A549 (cell line): ENCODE data around the gene OR5A1. TPM values are rescaled to one million over a fixed set of nuclear protein-coding genes. Genes with fewer than 3 reads are reported as not detected.

Experiments used
- ATAC-seq, 2 experiments: fragments of 200-7000 bp in 1 of 2; fragments of >200 bp in 1 of 2; cut with Nextera tagmentation in 1 of 2; cut with Tn5 transposase in 1 of 2; 3 replicates each; pipeline versions ENCODE4 v1.8.0 to v1.9.1; 2018 to 2020; ENCODE audit warnings: mild to moderate bottlenecking in 1 of 2, moderate library complexity in 1 of 2
- CTCF ChIA-PET: fragments of 300-600 bp; sonication (Branson Sonifier 250); formaldehyde crosslinking; extraction: SDS; loops from one replicate; lab custom pipeline; 2021; ENCODE audit warnings: antibody characterized with exemption, inconsistent platforms; lab: Yijun Ruan, JAX
- POLR2A ChIA-PET: fragments of 350-600 bp; formaldehyde crosslinking; extraction: SDS; loops from one replicate; lab custom pipeline; 2021; ENCODE audit warnings: antibody characterized with exemption, inconsistent platforms; lab: Yijun Ruan, JAX
- DNase-seq, 2 experiments: peaks; one replicate each; pipeline versions ENCODE4 v3.0.0 to v3.0.0-alpha.2; 2011 to 2016; ENCODE audit warnings: low read depth in 1 of 2, low spot score in 1 of 2
- FAIRE-seq: peaks from 2 replicates; lab custom pipeline; 2011; peaks lifted over from hg19 to GRCh38; lab: Jason Lieb, UNC
- H3K27ac ChIP-seq, 2 experiments: fragments of >200 bp; sonication (Bioruptor Twin); formaldehyde crosslinking; 3 replicates each; pipeline ENCODE4 v1.5.1; 2016 to 2017
- H3K4me1 ChIP-seq: fragments of >200 bp; sonication (Bioruptor Twin); formaldehyde crosslinking; 3 replicates; pipeline ENCODE4 v1.6.1; 2016
- H3K4me2 ChIP-seq: fragments of >200 bp; sonication (Bioruptor Twin); formaldehyde crosslinking; 3 replicates; pipeline ENCODE4 v1.6.1; 2016
- H3K4me3 ChIP-seq: fragments of >200 bp; sonication (Bioruptor Twin); formaldehyde crosslinking; 3 replicates; pipeline ENCODE4 v1.5.1; 2016
- H3K9me3 ChIP-seq: fragments of >200 bp; sonication (Bioruptor Twin); formaldehyde crosslinking; 3 replicates; pipeline ENCODE4 v1.6.1; 2016
- CHD2 ChIP-seq: fragments of 150-350 bp; IDR thresholded peaks from 2 replicates; pipeline ENCODE4 v1.6.1; 2014; ENCODE audit warnings: low read length; ENCODE audit not compliant: partially characterized antibody
- ESRRA ChIP-seq: fragments of 150-350 bp; IDR thresholded peaks from 2 replicates; pipeline ENCODE4 v1.6.1; 2014; ENCODE audit warnings: mild to moderate bottlenecking, low read length, borderline replicate concordance
- FOSB ChIP-seq: fragments of 250-450 bp; sonication (Bioruptor Pico); IDR thresholded peaks from 2 replicates; pipeline ENCODE4 v1.5.0; 2020; ENCODE audit warnings: mild to moderate bottlenecking, moderate library complexity
- FOSL2 ChIP-seq, 2 experiments: fragments of 450-650 bp in 1 of 2; fragments of >200 bp in 1 of 2; sonication (Bioruptor Twin) in 1 of 2; formaldehyde crosslinking; IDR thresholded peaks; 2 replicates each; pipeline versions ENCODE4 v1.5.0 to v1.6.1; 2016 to 2020; ENCODE audit warnings: mild to moderate bottlenecking in 1 of 2, moderate library complexity in 1 of 2
- GATA3 ChIP-seq: IDR thresholded peaks from 2 replicates; pipeline ENCODE4 v1.6.1; 2012; ENCODE audit warnings: borderline replicate concordance
- HOXB5 ChIP-seq: fragments of 250-450 bp; sonication (Bioruptor Pico); IDR thresholded peaks from 2 replicates; pipeline ENCODE4 v1.5.0; 2020; ENCODE audit warnings: mild to moderate bottlenecking, moderate library complexity
- JUNB ChIP-seq: fragments of >200 bp; sonication (Bioruptor Twin); formaldehyde crosslinking; IDR thresholded peaks from 2 replicates; pipeline ENCODE4 v1.6.1; 2016
- KDM5A ChIP-seq: fragments of 200-600 bp; sonication (generic); IDR thresholded peaks from 2 replicates; pipeline ENCODE4 v1.6.1; 2016; ENCODE audit warnings: antibody characterized with exemption, mild to moderate bottlenecking
- MYC ChIP-seq: IDR thresholded peaks from 2 replicates; pipeline ENCODE4 v1.6.1; 2012; ENCODE audit warnings: mild to moderate bottlenecking, inconsistent platforms, low read length, improper control_type of control experiment, borderline replicate concordance
- PHF8 ChIP-seq: fragments of 200-600 bp; sonication (generic); IDR thresholded peaks from 2 replicates; pipeline ENCODE4 v1.6.1; 2016; ENCODE audit warnings: low read depth, mild to moderate bottlenecking, antibody characterized with exemption, moderate library complexity, borderline replicate concordance
- POLR2AphosphoS2 ChIP-seq: conservative IDR thresholded peaks from 2 replicates; pipeline ENCODE4 v1.6.1; 2012; ENCODE audit warnings: low read length, improper control_type of control experiment, inconsistent platforms
- RAD21 ChIP-seq, 2 experiments: fragments of >200 bp in 1 of 2; sonication (Bioruptor Twin) in 1 of 2; formaldehyde crosslinking in 1 of 2; IDR thresholded peaks in 1 of 2; conservative IDR thresholded peaks in 1 of 2; 2 replicates in 1 of 2; 3 replicates in 1 of 2; pipeline ENCODE4 v1.6.1; 2012 to 2018; ENCODE audit warnings: inconsistent platforms in 1 of 2
- SMC3 ChIP-seq: fragments of >200 bp; sonication (Bioruptor Twin); formaldehyde crosslinking; IDR thresholded peaks from 3 replicates; pipeline ENCODE4 v1.6.1; 2018; ENCODE audit warnings: inconsistent platforms
- WGBS: methylation state at CpG from one replicate; pipeline ENCODE4 v1.1.6; 2017; ENCODE audit errors: missing lambda C conversion rate; 5-methylcytosine and 5-hydroxymethylcytosine counted together
- polyA plus RNA-seq, 4 experiments: library from polyadenylated mRNA; depleted of rRNA in 3 of 4; stranded (reverse); fragments of >200 nt; fragmentation: RNase III in 1 of 4; extraction: RNeasy Plus Mini Kit Qiagen cat#74134 plus additional on column Dnase treatment in 1 of 4; gene quantifications; 2 replicates in 3 of 4; 3 replicates in 1 of 4; pipeline ENCODE4 v1.2.3, GENCODE V29; 2011 to 2017
- TF ChIP-seq, protein P1 (sequence below): fragments of >200 bp; sonication (Bioruptor Twin); formaldehyde crosslinking; IDR thresholded peaks from 3 replicates; pipeline ENCODE4 v1.5.1; 2016
- TF ChIP-seq, protein P2 (sequence below): fragments of 250-450 bp; sonication (Bioruptor Pico); IDR thresholded peaks from 2 replicates; pipeline ENCODE4 v1.5.0; 2020; ENCODE audit warnings: low read depth, mild to moderate bottlenecking, moderate library complexity
- TF ChIP-seq, protein P3 (sequence below): fragments of >200 bp; sonication (Bioruptor Twin); formaldehyde crosslinking; IDR thresholded peaks from 2 replicates; pipeline ENCODE4 v1.6.1; 2016
- TF ChIP-seq, protein P4 (sequence below): IDR thresholded peaks from 2 replicates; pipeline ENCODE4 v1.6.1; 2012; ENCODE audit warnings: low read depth, borderline replicate concordance
- TF ChIP-seq, protein P5 (sequence below): fragments of 150-350 bp; IDR thresholded peaks from 2 replicates; pipeline ENCODE4 v1.6.1; 2014; ENCODE audit warnings: low read depth, mild to moderate bottlenecking, low read length
- TF ChIP-seq, protein P6 (sequence below): fragments of 450-650 bp; IDR thresholded peaks from 2 replicates; pipeline ENCODE4 v1.6.1; 2014; ENCODE audit warnings: antibody characterized with exemption
- TF ChIP-seq, protein P7 (sequence below): IDR thresholded peaks from 2 replicates; pipeline ENCODE4 v1.6.1; 2012

Gene OR5A1
- polyA plus RNA-seq, 2 of the 4 experiments (the other 2 are of a cell fraction): not detected

DNA sequence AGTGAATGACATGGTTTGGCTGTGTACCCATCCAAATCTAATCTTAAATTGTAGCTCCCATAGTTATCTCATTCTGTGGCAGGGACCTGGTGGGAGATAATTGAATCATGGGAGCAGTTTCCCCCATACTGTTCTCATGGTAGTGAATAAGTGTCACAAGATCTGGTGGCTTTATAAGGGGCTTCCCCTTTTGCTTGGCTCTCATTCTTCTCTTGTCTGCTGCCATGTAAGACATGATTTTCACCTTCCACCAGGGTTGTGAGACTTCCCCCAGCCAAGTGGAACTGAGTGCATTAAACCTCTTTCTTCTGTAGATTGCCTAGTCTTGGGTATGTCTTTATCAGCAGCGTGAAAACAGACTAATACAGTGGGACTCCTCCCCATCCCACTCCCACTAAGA, 21.2 kb upstream of the OR5A1 start:
- no peak for DNase-seq
- no peaks in the 10 kb centered on the region for H3K4me1 ChIP-seq
- no peak overlapping the region for H3K27ac ChIP-seq
- CTCF ChIA-PET: no interaction called here
- H3K4me3 ChIP-seq: no peak overlapping the region
- no peaks in the 10 kb centered on the region for H3K9me3 ChIP-seq
- no peak overlapping the region for H3K4me2 ChIP-seq
- 17% methylated on average over 1 of the region's 1 CpG for WGBS
- no peak for FAIRE-seq
- TF ChIP-seq CHD2: no peak
- no peak for TF ChIP-seq SMC3
- no peak for TF ChIP-seq PHF8
- TF ChIP-seq, protein P1, sequence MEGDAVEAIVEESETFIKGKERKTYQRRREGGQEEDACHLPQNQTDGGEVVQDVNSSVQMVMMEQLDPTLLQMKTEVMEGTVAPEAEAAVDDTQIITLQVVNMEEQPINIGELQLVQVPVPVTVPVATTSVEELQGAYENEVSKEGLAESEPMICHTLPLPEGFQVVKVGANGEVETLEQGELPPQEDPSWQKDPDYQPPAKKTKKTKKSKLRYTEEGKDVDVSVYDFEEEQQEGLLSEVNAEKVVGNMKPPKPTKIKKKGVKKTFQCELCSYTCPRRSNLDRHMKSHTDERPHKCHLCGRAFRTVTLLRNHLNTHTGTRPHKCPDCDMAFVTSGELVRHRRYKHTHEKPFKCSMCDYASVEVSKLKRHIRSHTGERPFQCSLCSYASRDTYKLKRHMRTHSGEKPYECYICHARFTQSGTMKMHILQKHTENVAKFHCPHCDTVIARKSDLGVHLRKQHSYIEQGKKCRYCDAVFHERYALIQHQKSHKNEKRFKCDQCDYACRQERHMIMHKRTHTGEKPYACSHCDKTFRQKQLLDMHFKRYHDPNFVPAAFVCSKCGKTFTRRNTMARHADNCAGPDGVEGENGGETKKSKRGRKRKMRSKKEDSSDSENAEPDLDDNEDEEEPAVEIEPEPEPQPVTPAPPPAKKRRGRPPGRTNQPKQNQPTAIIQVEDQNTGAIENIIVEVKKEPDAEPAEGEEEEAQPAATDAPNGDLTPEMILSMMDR: no peak
- no peak for TF ChIP-seq FOSB (CRISPR knock-in tag)
- TF ChIP-seq, protein P2, sequence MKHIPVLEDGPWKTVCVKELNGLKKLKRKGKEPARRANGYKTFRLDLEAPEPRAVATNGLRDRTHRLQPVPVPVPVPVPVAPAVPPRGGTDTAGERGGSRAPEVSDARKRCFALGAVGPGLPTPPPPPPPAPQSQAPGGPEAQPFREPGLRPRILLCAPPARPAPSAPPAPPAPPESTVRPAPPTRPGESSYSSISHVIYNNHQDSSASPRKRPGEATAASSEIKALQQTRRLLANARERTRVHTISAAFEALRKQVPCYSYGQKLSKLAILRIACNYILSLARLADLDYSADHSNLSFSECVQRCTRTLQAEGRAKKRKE (CRISPR knock-in tag): no peak
- TF ChIP-seq, protein P3, sequence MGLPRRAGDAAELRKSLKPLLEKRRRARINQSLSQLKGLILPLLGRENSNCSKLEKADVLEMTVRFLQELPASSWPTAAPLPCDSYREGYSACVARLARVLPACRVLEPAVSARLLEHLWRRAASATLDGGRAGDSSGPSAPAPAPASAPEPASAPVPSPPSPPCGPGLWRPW: no peak
- TF ChIP-seq ESRRA: no peak
- TF ChIP-seq MYC: no peak
- no peak for TF ChIP-seq HOXB5
- TF ChIP-seq, protein P4, sequence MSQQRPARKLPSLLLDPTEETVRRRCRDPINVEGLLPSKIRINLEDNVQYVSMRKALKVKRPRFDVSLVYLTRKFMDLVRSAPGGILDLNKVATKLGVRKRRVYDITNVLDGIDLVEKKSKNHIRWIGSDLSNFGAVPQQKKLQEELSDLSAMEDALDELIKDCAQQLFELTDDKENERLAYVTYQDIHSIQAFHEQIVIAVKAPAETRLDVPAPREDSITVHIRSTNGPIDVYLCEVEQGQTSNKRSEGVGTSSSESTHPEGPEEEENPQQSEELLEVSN: no peak
- TF ChIP-seq, protein P5, sequence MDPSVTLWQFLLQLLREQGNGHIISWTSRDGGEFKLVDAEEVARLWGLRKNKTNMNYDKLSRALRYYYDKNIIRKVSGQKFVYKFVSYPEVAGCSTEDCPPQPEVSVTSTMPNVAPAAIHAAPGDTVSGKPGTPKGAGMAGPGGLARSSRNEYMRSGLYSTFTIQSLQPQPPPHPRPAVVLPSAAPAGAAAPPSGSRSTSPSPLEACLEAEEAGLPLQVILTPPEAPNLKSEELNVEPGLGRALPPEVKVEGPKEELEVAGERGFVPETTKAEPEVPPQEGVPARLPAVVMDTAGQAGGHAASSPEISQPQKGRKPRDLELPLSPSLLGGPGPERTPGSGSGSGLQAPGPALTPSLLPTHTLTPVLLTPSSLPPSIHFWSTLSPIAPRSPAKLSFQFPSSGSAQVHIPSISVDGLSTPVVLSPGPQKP: no peak
- no peak for TF ChIP-seq POLR2AphosphoS2
- TF ChIP-seq, protein P6, sequence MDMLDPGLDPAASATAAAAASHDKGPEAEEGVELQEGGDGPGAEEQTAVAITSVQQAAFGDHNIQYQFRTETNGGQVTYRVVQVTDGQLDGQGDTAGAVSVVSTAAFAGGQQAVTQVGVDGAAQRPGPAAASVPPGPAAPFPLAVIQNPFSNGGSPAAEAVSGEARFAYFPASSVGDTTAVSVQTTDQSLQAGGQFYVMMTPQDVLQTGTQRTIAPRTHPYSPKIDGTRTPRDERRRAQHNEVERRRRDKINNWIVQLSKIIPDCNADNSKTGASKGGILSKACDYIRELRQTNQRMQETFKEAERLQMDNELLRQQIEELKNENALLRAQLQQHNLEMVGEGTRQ: no peak
- TF ChIP-seq KDM5A: no peak
- TF ChIP-seq JUNB: no peak
- no peak for TF ChIP-seq FOSL2 (IDR thresholded peaks at IDR 0.05)
- TF ChIP-seq FOSL2 (CRISPR knock-in tag; IDR thresholded peaks at IDR 0.05): no peak
- no peak for ATAC-seq
- POLR2A ChIA-PET: no interaction called here

DNA sequence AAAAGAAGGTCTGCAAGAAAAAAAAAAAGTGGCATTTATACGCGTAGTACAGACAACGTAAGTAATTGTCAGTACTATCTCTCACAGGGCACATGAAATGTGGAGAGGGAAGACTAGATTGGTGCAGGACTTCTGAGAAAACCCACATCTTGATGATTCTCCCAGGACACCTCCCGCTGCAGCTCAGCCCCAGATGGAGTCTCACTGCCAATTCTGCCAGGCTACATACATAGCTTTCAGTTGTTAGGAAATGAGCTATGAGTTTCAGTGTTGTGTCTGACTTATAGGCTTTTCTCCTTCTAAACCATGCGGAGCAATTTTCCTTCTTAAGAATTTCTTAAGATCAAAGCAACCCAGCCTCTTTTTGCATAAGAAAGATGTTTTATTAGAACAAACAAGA, 19.7 kb upstream of the OR5A1 start:
- WGBS: 44% methylated on average over 5 of the region's 5 CpGs
- H3K4me3 ChIP-seq: no peak overlapping the region
- POLR2A ChIA-PET: no interaction called here
- no peaks in the 10 kb centered on the region for H3K9me3 ChIP-seq
- FAIRE-seq (no peak), DNase-seq (no peak), ATAC-seq (no peak)
- no peaks in the 10 kb centered on the region for H3K4me1 ChIP-seq
- CTCF ChIA-PET: interaction anchor here (1.0 to 1.4 kb wide), 2 partner anchors 23 to 245 kb away, joined by 3 read pairs; partner anchors contain the start of gene DTX4
- no peak overlapping the region for H3K4me2 ChIP-seq
- H3K27ac ChIP-seq: no peak overlapping the region
- TF ChIP-seq, protein P6: no peak
- TF ChIP-seq RAD21 (conservative IDR thresholded peaks at IDR 0.05 in 1 of 2, IDR thresholded peaks at IDR 0.05 in 1 of 2) (no peak), PHF8 (no peak), GATA3 (no peak)
- TF ChIP-seq, protein P7, sequence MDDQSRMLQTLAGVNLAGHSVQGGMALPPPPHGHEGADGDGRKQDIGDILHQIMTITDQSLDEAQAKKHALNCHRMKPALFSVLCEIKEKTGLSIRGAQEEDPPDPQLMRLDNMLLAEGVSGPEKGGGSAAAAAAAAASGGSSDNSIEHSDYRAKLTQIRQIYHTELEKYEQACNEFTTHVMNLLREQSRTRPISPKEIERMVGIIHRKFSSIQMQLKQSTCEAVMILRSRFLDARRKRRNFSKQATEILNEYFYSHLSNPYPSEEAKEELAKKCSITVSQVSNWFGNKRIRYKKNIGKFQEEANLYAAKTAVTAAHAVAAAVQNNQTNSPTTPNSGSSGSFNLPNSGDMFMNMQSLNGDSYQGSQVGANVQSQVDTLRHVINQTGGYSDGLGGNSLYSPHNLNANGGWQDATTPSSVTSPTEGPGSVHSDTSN: no peak
